ENCODE data around the gene SIAH3. TPM values are rescaled to one million over a fixed set of nuclear protein-coding genes. Genes with fewer than 3 reads are reported as not detected.
"Not testable (repeated sequence)": the region's sequence is repeated elsewhere in the genome, so short reads cannot be mapped to it uniquely, and the experiment has no call there.

The SIAH3 gene
- total RNA-seq, 2 experiments from 2014 or later: not detected

- no peak overlapping the region for H3K4me2 ChIP-seq (ENCODE audit: low read length)
- no peaks in the 10 kb centered on the region for H3K79me2 ChIP-seq (ENCODE audit: insufficient read depth, low read depth, low read length)
- H3K9me2 ChIP-seq (ENCODE audit: insufficient read depth, low read length): no peaks in the 10 kb centered on the region
- CTCF ChIA-PET (ENCODE audit: unreplicated experiment): no interaction called here
- POLR2A ChIA-PET: no interaction called here
- no peak overlapping the region for H3K4me3 ChIP-seq (ENCODE audit: low read depth, low read length, poor library complexity, severe bottlenecking)
- no TSS peak for BruUV-seq (replicated peaks)
- H3K27ac ChIP-seq (ENCODE audit: low read depth, low read length, poor library complexity, severe bottlenecking): no peak overlapping the region
- TF ChIP-seq, protein P1, sequence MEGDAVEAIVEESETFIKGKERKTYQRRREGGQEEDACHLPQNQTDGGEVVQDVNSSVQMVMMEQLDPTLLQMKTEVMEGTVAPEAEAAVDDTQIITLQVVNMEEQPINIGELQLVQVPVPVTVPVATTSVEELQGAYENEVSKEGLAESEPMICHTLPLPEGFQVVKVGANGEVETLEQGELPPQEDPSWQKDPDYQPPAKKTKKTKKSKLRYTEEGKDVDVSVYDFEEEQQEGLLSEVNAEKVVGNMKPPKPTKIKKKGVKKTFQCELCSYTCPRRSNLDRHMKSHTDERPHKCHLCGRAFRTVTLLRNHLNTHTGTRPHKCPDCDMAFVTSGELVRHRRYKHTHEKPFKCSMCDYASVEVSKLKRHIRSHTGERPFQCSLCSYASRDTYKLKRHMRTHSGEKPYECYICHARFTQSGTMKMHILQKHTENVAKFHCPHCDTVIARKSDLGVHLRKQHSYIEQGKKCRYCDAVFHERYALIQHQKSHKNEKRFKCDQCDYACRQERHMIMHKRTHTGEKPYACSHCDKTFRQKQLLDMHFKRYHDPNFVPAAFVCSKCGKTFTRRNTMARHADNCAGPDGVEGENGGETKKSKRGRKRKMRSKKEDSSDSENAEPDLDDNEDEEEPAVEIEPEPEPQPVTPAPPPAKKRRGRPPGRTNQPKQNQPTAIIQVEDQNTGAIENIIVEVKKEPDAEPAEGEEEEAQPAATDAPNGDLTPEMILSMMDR (conservative IDR thresholded peaks at IDR 0.05; ENCODE audit: low read length): no peak
- no peak for TF ChIP-seq EZH2phosphoT487 (IDR thresholded peaks at IDR 0.05; ENCODE audit: borderline replicate concordance, low read depth, low read length)
- no peak for DNase-seq (ENCODE audit: low spot score)
- no peaks in the 10 kb centered on the region for H3K4me1 ChIP-seq (ENCODE audit: insufficient read depth, low read length, poor library complexity, severe bottlenecking)
- H3K36me3 ChIP-seq (ENCODE audit: insufficient read depth, low read length): no peaks in the 10 kb centered on the region
- H4K20me1 ChIP-seq (ENCODE audit: insufficient read depth, low read length): no peaks in the 10 kb centered on the region
- intact Hi-C loops (cut with micrococcal nuclease; ENCODE audit: unreplicated experiment): no loop called here
- H3K9me3 ChIP-seq (ENCODE audit: low read length): no peaks in the 10 kb centered on the region
- no peak overlapping the region for H2AFZ ChIP-seq (ENCODE audit: low read length)
These were observed 24.4 kb upstream of the SIAH3 start for GRCh38 chr13:45875951-45876350.

DNA sequence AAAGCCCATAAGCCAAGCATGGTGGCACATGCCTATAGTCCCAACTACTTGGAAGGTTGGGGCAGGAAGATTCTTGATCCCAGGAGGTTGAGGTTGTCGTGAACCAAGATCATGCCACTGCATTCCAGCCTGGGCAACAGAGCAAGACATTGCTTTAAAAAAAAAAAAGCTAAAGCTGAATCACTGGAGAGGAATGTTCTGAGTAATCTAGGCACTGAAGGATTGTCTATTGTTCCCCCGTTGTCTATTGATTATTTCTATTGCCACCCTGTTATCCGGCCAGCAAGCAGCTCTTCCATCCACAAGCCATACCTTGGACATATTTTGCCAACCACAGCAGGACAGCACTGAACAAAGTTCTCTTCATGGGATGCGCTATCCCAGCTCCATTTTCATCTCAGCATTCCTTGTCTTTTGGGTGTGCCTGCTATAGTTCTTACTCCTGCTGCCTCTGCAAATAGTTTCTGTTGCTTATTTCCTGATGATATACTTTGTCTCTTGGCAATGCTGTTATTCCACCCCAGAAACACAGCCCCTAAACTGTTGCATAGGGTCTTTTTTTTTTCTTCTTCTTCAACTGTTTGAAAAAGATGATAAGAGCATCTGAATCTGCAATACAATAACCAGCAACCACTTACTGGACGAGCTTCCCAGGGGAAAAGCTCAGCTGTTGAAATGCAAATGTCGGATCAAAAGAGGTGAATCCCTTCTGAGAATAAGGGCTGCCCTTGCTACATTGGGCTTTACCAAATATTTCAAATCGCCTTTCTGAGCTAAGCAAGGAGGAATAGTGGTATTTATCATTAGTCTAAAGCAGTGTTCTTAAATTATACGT is 22.2 kb upstream of the SIAH3 start:
- Histone ChIP-seq H3K79me2 (ENCODE audit: insufficient read depth, low read depth, low read length) (no peaks in the 10 kb centered on the region), H2AFZ (ENCODE audit: low read length) (no peak overlapping the region), H3K27ac (ENCODE audit: low read depth, low read length, poor library complexity, severe bottlenecking) (no peak overlapping the region), H3K36me3 (ENCODE audit: insufficient read depth, low read length) (no peaks in the 10 kb centered on the region), H3K4me2 (ENCODE audit: low read length) (no peak overlapping the region), H3K4me1 (ENCODE audit: insufficient read depth, low read length, poor library complexity, severe bottlenecking) (no peaks in the 10 kb centered on the region), H3K9me3 (ENCODE audit: low read length) (no peaks in the 10 kb centered on the region), H3K4me3 (ENCODE audit: low read depth, low read length, poor library complexity, severe bottlenecking) (no peak overlapping the region), H3K9me2 (ENCODE audit: insufficient read depth, low read length) (no peaks in the 10 kb centered on the region), H4K20me1 (ENCODE audit: insufficient read depth, low read length) (no peaks in the 10 kb centered on the region)
- DNase-seq (ENCODE audit: low spot score): no peak
- no peak for TF ChIP-seq EZH2phosphoT487 (IDR thresholded peaks at IDR 0.05; ENCODE audit: borderline replicate concordance, low read depth, low read length)
- TF ChIP-seq, protein P1 (conservative IDR thresholded peaks at IDR 0.05; ENCODE audit: low read length): no peak
- intact Hi-C loops (cut with micrococcal nuclease; ENCODE audit: unreplicated experiment): no loop called here
- CTCF ChIA-PET (ENCODE audit: unreplicated experiment): no interaction called here
- no TSS peak for BruUV-seq (replicated peaks)
- POLR2A ChIA-PET: no interaction called here

- H3K4me2 ChIP-seq (ENCODE audit: low read length): no peak overlapping the region
- H4K20me1 ChIP-seq (ENCODE audit: insufficient read depth, low read length): no peaks in the 10 kb centered on the region
- no peaks in the 10 kb centered on the region for H3K9me3 ChIP-seq (ENCODE audit: low read length)
- no peak for DNase-seq (ENCODE audit: low spot score)
- H2AFZ ChIP-seq (ENCODE audit: low read length): no peak overlapping the region
- BruUV-seq (replicated peaks): no TSS peak
- no peaks in the 10 kb centered on the region for H3K79me2 ChIP-seq (ENCODE audit: insufficient read depth, low read depth, low read length)
- POLR2A ChIA-PET: interaction anchor here (0.6 kb wide), 1 partner anchor 171 kb away, joined by 3 read pairs; no protein-coding TSS in a partner anchor
- H3K4me1 ChIP-seq (ENCODE audit: insufficient read depth, low read length, poor library complexity, severe bottlenecking): no peaks in the 10 kb centered on the region
- H3K4me3 ChIP-seq (ENCODE audit: low read depth, low read length, poor library complexity, severe bottlenecking): no peak overlapping the region
- CTCF ChIA-PET (ENCODE audit: unreplicated experiment): no interaction called here
- no peaks in the 10 kb centered on the region for H3K36me3 ChIP-seq (ENCODE audit: insufficient read depth, low read length)
- no peaks in the 10 kb centered on the region for H3K9me2 ChIP-seq (ENCODE audit: insufficient read depth, low read length)
- intact Hi-C loops (cut with micrococcal nuclease; ENCODE audit: unreplicated experiment): no loop called here
- no peak overlapping the region for H3K27ac ChIP-seq (ENCODE audit: low read depth, low read length, poor library complexity, severe bottlenecking)
- TF ChIP-seq, protein P1 (conservative IDR thresholded peaks at IDR 0.05; ENCODE audit: low read length): no peak
- TF ChIP-seq EZH2phosphoT487 (IDR thresholded peaks at IDR 0.05; ENCODE audit: borderline replicate concordance, low read depth, low read length): no peak
These were observed 21.0 kb upstream of the SIAH3 start for GRCh38 chr13:45872566-45872965.

DNA sequence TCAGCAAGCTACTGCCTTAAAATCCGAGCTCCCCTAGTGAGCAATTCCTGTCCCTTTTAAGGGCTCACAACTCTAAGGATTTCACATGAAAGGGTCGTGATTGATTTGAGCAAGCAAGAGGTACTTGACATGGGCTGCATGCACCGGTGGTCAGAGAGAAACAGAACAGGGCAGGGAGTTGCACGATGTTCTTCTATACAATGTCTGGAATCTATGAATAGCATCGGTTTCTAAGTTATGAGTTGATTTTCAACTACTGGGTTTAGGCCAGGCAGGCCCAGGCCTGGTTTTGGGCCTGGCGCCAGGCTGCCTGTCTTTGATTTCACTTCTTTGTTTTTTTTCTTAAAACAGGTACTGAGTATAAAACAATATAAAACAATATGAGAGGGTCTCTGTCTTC is 19.6 kb upstream of the SIAH3 start:
- H3K9me3 ChIP-seq (ENCODE audit: low read length); CTCF ChIA-PET (ENCODE audit: unreplicated experiment); POLR2A ChIA-PET; H3K4me1 ChIP-seq (ENCODE audit: insufficient read depth, low read length, poor library complexity, severe bottlenecking); H2AFZ ChIP-seq (ENCODE audit: low read length); BruUV-seq (replicated peaks); H4K20me1 ChIP-seq (ENCODE audit: insufficient read depth, low read length); H3K36me3 ChIP-seq (ENCODE audit: insufficient read depth, low read length); H3K27ac ChIP-seq (ENCODE audit: low read depth, low read length, poor library complexity, severe bottlenecking); H3K4me2 ChIP-seq (ENCODE audit: low read length); DNase-seq (ENCODE audit: low spot score); H3K4me3 ChIP-seq (ENCODE audit: low read depth, low read length, poor library complexity, severe bottlenecking); H3K9me2 ChIP-seq (ENCODE audit: insufficient read depth, low read length); H3K79me2 ChIP-seq (ENCODE audit: insufficient read depth, low read depth, low read length); intact Hi-C loops (cut with micrococcal nuclease; ENCODE audit: unreplicated experiment): not testable (repeated sequence)
